HepG2 (cell line): ENCODE measurements around the gene MVB12A. TPM values are rescaled to one million over a fixed set of nuclear protein-coding genes. Genes with fewer than 3 reads are reported as not detected.
A peak's percentile ranks its signal among the peaks of the same experiment; 100 is the strongest.

Experiments used
- ARNT2 ChIP-seq: sonication (generic); formaldehyde crosslinking; IDR thresholded peaks from 2 replicates; pipeline ENCODE4 v1.8.0; 2022; ENCODE audit warnings: mild to moderate bottlenecking, low read depth, missing genetic modification reagents, moderate library complexity
- CENPX ChIP-seq: sonication (generic); formaldehyde crosslinking; IDR thresholded peaks from 2 replicates; pipeline ENCODE4 v1.9.0; 2021; ENCODE audit warnings: mild to moderate bottlenecking, missing genetic modification reagents, moderate library complexity
- CREB3 ChIP-seq: sonication (generic); formaldehyde crosslinking; IDR thresholded peaks from 2 replicates; pipeline ENCODE4 v1.5.0; 2020; ENCODE audit warnings: missing genetic modification reagents
- HNRNPK ChIP-seq: fragments of 200-400 bp; formaldehyde crosslinking; IDR thresholded peaks from 2 replicates; pipeline ENCODE4 v1.6.1; 2018; ENCODE audit warnings: low read length, low read depth, moderate library complexity, mild to moderate bottlenecking; ENCODE audit not compliant: poor library complexity, severe bottlenecking
- IKZF4 ChIP-seq: sonication (generic); formaldehyde crosslinking; IDR thresholded peaks from 2 replicates; pipeline ENCODE4 v1.5.1; 2020; ENCODE audit warnings: borderline replicate concordance, mild to moderate bottlenecking, low read depth, missing genetic modification reagents; ENCODE audit errors: not compliant biosample characterization
- NFE2 ChIP-seq: sonication (generic); formaldehyde crosslinking; IDR thresholded peaks from 2 replicates; pipeline ENCODE4 v1.4.0; 2020; ENCODE audit warnings: missing genetic modification reagents
- NR2F2 ChIP-seq: IDR thresholded peaks from 2 replicates; pipeline ENCODE4 v1.6.1; 2012; ENCODE audit warnings: low read depth, inconsistent platforms, borderline replicate concordance
- PAXIP1 ChIP-seq: sonication (generic); formaldehyde crosslinking; conservative IDR thresholded peaks from 2 replicates; pipeline ENCODE4 v1.4.0; 2020; ENCODE audit warnings: mild to moderate bottlenecking, missing genetic modification reagents, moderate library complexity
- PTBP1 ChIP-seq: fragments of 200-400 bp; formaldehyde crosslinking; IDR thresholded peaks from 2 replicates; pipeline ENCODE4 v1.6.1; 2018; ENCODE audit warnings: low read length, low read depth; ENCODE audit not compliant: poor library complexity, severe bottlenecking
- REST ChIP-seq, 2 experiments: IDR thresholded peaks; 2 replicates each; pipeline ENCODE4 v1.6.1; 2011 to 2012; ENCODE audit warnings: low read length in 2 of 2, borderline replicate concordance in 1 of 2, low read depth in 1 of 2, mild to moderate bottlenecking in 1 of 2, moderate library complexity in 1 of 2
- SAFB2 ChIP-seq: sonication (generic); formaldehyde crosslinking; IDR thresholded peaks from 2 replicates; pipeline ENCODE4 v1.5.1; 2020; ENCODE audit warnings: missing genetic modification reagents, low read depth, mild to moderate bottlenecking, borderline replicate concordance
- ZBTB10 ChIP-seq: sonication (generic); formaldehyde crosslinking; IDR thresholded peaks from 2 replicates; pipeline ENCODE4 v1.4.0; 2020; ENCODE audit warnings: missing genetic modification reagents, borderline replicate concordance
- ZBTB20 ChIP-seq: sonication (generic); formaldehyde crosslinking; IDR thresholded peaks from 2 replicates; pipeline ENCODE4 v1.8.1; 2023; ENCODE audit warnings: missing genetic modification reagents, low read depth, mild to moderate bottlenecking, borderline replicate concordance
- ZFP82 ChIP-seq: sonication (generic); formaldehyde crosslinking; IDR thresholded peaks from 2 replicates; pipeline ENCODE4 v1.5.1; 2020; ENCODE audit warnings: mild to moderate bottlenecking, missing genetic modification reagents, borderline replicate concordance
- ZNF180 ChIP-seq: sonication (generic); formaldehyde crosslinking; IDR thresholded peaks from 2 replicates; pipeline ENCODE4 v1.4.0; 2020; ENCODE audit warnings: low read depth, missing genetic modification reagents, borderline replicate concordance
- ZNF317 ChIP-seq: sonication (generic); formaldehyde crosslinking; IDR thresholded peaks from 2 replicates; pipeline ENCODE4 v1.5.0; 2020; ENCODE audit warnings: mild to moderate bottlenecking, missing genetic modification reagents
- polyA plus RNA-seq, 8 experiments: library from polyadenylated mRNA; depleted of rRNA in 3 of 8; stranded (reverse) in 7 of 8; unstranded in 1 of 8; fragments of >200 nt; fragmentation: Illumina TruSeq in 4 of 8; extraction: Trizol in 4 of 8; gene quantifications; 2 replicates each; pipeline versions ENCODE4 v1.2.1 to v1.2.3, GENCODE V29; 2011 to 2016; ENCODE audit warnings: low read depth in 4 of 8, missing spikeins in 1 of 8, mixed read lengths in 1 of 8; ENCODE audit not compliant: insufficient read depth in 1 of 8
- total RNA-seq, 5 experiments: library from RNA; depleted of rRNA; stranded (reverse); fragments of >200 nt; fragmentation: Illumina TruSeq; extraction: Trizol; gene quantifications; 2 replicates each; pipeline ENCODE4 v1.2.3, GENCODE V29; 2016; ENCODE audit warnings: low read depth in 1 of 5

MVB12A gene
- total and polyA plus RNA-seq, 2 of the 13 experiments (the other 11 are each of a cell fraction or from before 2014, with no cell fraction given), result 35.7 to 36.1 TPM

GRCh38 chr19:17419621-17420474, at the start of gene MVB12A (continued):
- no peak for TF ChIP-seq CREB3 (CRISPR knock-in tag)
- TF ChIP-seq SAFB2 (CRISPR knock-in tag), result no peak
- TF ChIP-seq ARNT2 (CRISPR knock-in tag), result peak; percentile 58; the same call in 1 of the 2 replicates
- TF ChIP-seq NR2F2, result no peak
- peak; percentile 35 for TF ChIP-seq PAXIP1 (CRISPR knock-in tag)
- TF ChIP-seq ZBTB20 (CRISPR knock-in tag), result no peak
- no peak for TF ChIP-seq REST (IDR thresholded peaks at IDR 0.05; ENCODE audit: borderline replicate concordance in 1 of 2, low read depth in 1 of 2, low read length in 2 of 2)
- no peak for TF ChIP-seq NFE2
- no peak for TF ChIP-seq PTBP1
- no peak for TF ChIP-seq IKZF4 (CRISPR knock-in tag)
- TF ChIP-seq CENPX, result no peak
- no peak for TF ChIP-seq ZNF180 (CRISPR knock-in tag)
- no peak for TF ChIP-seq ZBTB10 (CRISPR knock-in tag)
- TF ChIP-seq ZFP82 (CRISPR knock-in tag), result peak; percentile 62; the same call in 1 of the 2 replicates
- TF ChIP-seq ZNF317 (CRISPR knock-in tag), result no peak
- TF ChIP-seq HNRNPK, result peak; percentile 70
